H1 (cell line): ENCODE measurements around the gene KRT3. TPM values are rescaled to one million over a fixed set of nuclear protein-coding genes. Genes with fewer than 3 reads are reported as not detected.

Experiments used
- BCL11A ChIP-seq, 2 experiments: IDR thresholded peaks; one replicate each; pipeline ENCODE4 v1.6.1; 2011; ENCODE audit warnings: low read depth in 2 of 2, low read length in 2 of 2, mild to moderate bottlenecking in 2 of 2
- CBX8 ChIP-seq: fragments of 300-800, 300-1000 bp; sonication (generic); IDR thresholded peaks from 2 replicates; pipeline ENCODE4 v1.7.1; 2016; ENCODE audit warnings: low read depth, low read length, borderline replicate concordance
- CHD1 ChIP-seq: IDR thresholded peaks from 2 replicates; pipeline ENCODE4 v1.6.1; 2012; ENCODE audit warnings: low read depth, low read length, improper control_type of control experiment
- EP300 ChIP-seq, 2 experiments: IDR thresholded peaks; 1 replicate in 1 of 2; 2 replicates in 1 of 2; pipeline ENCODE4 v1.6.1; 2011 to 2012; ENCODE audit warnings: low read depth in 2 of 2, low read length in 2 of 2, mild to moderate bottlenecking in 2 of 2, borderline replicate concordance in 1 of 2, inconsistent platforms in 1 of 2, moderate library complexity in 1 of 2
- GTF2F1 ChIP-seq: IDR thresholded peaks from 2 replicates; pipeline ENCODE4 v1.6.1; 2012; ENCODE audit warnings: low read depth, low read length, improper control_type of control experiment, borderline replicate concordance
- HDAC2 ChIP-seq, 2 experiments: fragments of 300-600 bp in 1 of 2; sonication (generic) in 1 of 2; IDR thresholded peaks; 2 replicates each; pipeline ENCODE4 v1.6.1; 2011 to 2012; ENCODE audit warnings: low read depth in 2 of 2, low read length in 2 of 2, mild to moderate bottlenecking in 2 of 2, moderate library complexity in 2 of 2, borderline replicate concordance in 1 of 2, inconsistent platforms in 1 of 2
- HDAC6 ChIP-seq: IDR thresholded peaks from one replicate; pipeline ENCODE4 v1.7.1; 2012; ENCODE audit warnings: low read depth, mild to moderate bottlenecking, inconsistent platforms, low read length, moderate library complexity
- KDM4A ChIP-seq: IDR thresholded peaks from one replicate; pipeline ENCODE4 v1.7.1; 2012; ENCODE audit warnings: low read depth, mild to moderate bottlenecking, moderate library complexity, low read length, inconsistent platforms; ENCODE audit not compliant: severe bottlenecking
- SP4 ChIP-seq: IDR thresholded peaks from 2 replicates; pipeline ENCODE4 v1.6.1; 2012; ENCODE audit warnings: low read length, inconsistent platforms
- SUZ12 ChIP-seq: fragments of 200-600 bp; sonication (generic); IDR thresholded peaks from 2 replicates; pipeline ENCODE4 v1.6.1; 2012; ENCODE audit warnings: mild to moderate bottlenecking, inconsistent platforms, low read length, moderate library complexity, mixed read lengths
- TBP ChIP-seq: IDR thresholded peaks from 2 replicates; pipeline ENCODE4 v1.6.1; 2011; ENCODE audit warnings: low read depth, low read length, improper control_type of control experiment
- polyA plus RNA-seq, 7 experiments: library from polyadenylated mRNA; depleted of rRNA in 3 of 7; stranded (reverse) in 5 of 7; unstranded in 2 of 7; fragments of >200 nt in 5 of 7; fragments of 200-250 nt in 2 of 7; gene quantifications; 1 replicate in 5 of 7; 2 replicates in 1 of 7; 4 replicates in 1 of 7; pipeline versions ENCODE4 v1.2.1 to v1.2.3, GENCODE V29; 2011 to 2013; ENCODE audit warnings: missing spikeins in 2 of 7, mixed read lengths in 2 of 7
- total RNA-seq: library from RNA; stranded (reverse); fragmentation: NEBNext Ultra II Directional; extraction: Animal tissue kit (Norgen Biotek cat#: 25700); gene quantifications from 2 replicates; pipeline ENCODE4 v1.2.1, GENCODE V29; 2021
- TF ChIP-seq, protein P1 (sequence below): fragments of 300-600 bp; sonication (generic); IDR thresholded peaks from 2 replicates; pipeline ENCODE4 v1.7.1; 2012; ENCODE audit warnings: low read length, moderate library complexity, mild to moderate bottlenecking, inconsistent platforms; ENCODE audit not compliant: insufficient replicate concordance

Gene KRT3
- total and polyA plus RNA-seq, 2 of the 8 experiments (the other 6 are each of a cell fraction or from before 2014, with no cell fraction given): not detected

- TF ChIP-seq, protein P1, sequence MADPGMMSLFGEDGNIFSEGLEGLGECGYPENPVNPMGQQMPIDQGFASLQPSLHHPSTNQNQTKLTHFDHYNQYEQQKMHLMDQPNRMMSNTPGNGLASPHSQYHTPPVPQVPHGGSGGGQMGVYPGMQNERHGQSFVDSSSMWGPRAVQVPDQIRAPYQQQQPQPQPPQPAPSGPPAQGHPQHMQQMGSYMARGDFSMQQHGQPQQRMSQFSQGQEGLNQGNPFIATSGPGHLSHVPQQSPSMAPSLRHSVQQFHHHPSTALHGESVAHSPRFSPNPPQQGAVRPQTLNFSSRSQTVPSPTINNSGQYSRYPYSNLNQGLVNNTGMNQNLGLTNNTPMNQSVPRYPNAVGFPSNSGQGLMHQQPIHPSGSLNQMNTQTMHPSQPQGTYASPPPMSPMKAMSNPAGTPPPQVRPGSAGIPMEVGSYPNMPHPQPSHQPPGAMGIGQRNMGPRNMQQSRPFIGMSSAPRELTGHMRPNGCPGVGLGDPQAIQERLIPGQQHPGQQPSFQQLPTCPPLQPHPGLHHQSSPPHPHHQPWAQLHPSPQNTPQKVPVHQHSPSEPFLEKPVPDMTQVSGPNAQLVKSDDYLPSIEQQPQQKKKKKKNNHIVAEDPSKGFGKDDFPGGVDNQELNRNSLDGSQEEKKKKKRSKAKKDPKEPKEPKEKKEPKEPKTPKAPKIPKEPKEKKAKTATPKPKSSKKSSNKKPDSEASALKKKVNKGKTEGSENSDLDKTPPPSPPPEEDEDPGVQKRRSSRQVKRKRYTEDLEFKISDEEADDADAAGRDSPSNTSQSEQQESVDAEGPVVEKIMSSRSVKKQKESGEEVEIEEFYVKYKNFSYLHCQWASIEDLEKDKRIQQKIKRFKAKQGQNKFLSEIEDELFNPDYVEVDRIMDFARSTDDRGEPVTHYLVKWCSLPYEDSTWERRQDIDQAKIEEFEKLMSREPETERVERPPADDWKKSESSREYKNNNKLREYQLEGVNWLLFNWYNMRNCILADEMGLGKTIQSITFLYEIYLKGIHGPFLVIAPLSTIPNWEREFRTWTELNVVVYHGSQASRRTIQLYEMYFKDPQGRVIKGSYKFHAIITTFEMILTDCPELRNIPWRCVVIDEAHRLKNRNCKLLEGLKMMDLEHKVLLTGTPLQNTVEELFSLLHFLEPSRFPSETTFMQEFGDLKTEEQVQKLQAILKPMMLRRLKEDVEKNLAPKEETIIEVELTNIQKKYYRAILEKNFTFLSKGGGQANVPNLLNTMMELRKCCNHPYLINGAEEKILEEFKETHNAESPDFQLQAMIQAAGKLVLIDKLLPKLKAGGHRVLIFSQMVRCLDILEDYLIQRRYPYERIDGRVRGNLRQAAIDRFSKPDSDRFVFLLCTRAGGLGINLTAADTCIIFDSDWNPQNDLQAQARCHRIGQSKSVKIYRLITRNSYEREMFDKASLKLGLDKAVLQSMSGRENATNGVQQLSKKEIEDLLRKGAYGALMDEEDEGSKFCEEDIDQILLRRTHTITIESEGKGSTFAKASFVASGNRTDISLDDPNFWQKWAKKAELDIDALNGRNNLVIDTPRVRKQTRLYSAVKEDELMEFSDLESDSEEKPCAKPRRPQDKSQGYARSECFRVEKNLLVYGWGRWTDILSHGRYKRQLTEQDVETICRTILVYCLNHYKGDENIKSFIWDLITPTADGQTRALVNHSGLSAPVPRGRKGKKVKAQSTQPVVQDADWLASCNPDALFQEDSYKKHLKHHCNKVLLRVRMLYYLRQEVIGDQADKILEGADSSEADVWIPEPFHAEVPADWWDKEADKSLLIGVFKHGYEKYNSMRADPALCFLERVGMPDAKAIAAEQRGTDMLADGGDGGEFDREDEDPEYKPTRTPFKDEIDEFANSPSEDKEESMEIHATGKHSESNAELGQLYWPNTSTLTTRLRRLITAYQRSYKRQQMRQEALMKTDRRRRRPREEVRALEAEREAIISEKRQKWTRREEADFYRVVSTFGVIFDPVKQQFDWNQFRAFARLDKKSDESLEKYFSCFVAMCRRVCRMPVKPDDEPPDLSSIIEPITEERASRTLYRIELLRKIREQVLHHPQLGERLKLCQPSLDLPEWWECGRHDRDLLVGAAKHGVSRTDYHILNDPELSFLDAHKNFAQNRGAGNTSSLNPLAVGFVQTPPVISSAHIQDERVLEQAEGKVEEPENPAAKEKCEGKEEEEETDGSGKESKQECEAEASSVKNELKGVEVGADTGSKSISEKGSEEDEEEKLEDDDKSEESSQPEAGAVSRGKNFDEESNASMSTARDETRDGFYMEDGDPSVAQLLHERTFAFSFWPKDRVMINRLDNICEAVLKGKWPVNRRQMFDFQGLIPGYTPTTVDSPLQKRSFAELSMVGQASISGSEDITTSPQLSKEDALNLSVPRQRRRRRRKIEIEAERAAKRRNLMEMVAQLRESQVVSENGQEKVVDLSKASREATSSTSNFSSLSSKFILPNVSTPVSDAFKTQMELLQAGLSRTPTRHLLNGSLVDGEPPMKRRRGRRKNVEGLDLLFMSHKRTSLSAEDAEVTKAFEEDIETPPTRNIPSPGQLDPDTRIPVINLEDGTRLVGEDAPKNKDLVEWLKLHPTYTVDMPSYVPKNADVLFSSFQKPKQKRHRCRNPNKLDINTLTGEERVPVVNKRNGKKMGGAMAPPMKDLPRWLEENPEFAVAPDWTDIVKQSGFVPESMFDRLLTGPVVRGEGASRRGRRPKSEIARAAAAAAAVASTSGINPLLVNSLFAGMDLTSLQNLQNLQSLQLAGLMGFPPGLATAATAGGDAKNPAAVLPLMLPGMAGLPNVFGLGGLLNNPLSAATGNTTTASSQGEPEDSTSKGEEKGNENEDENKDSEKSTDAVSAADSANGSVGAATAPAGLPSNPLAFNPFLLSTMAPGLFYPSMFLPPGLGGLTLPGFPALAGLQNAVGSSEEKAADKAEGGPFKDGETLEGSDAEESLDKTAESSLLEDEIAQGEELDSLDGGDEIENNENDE: no peak
- TF ChIP-seq KDM4A: no peak
- TF ChIP-seq EP300 (IDR thresholded peaks at IDR 0.05; ENCODE audit: borderline replicate concordance in 1 of 2, low read depth in 2 of 2, low read length in 2 of 2): no peak
- TF ChIP-seq CBX8: no peak
- TF ChIP-seq SP4: no peak
- TF ChIP-seq TBP: no peak
- TF ChIP-seq BCL11A (IDR thresholded peaks at IDR 0.05; ENCODE audit: low read depth in 2 of 2, low read length in 2 of 2): no peak
- no peak for TF ChIP-seq CHD1
- no peak for TF ChIP-seq SUZ12
- TF ChIP-seq HDAC6: no peak
- no peak for TF ChIP-seq HDAC2 (IDR thresholded peaks at IDR 0.05; ENCODE audit: borderline replicate concordance in 1 of 2, low read depth in 2 of 2, low read length in 2 of 2)
- no peak for TF ChIP-seq GTF2F1
Observed at GRCh38 chr12:52818388-52818787, 22.5 kb upstream of the KRT3 start (continued).
